ENCODE measurements around the gene TMEM119. TPM values are rescaled to one million over a fixed set of nuclear protein-coding genes. Genes with fewer than 3 reads are reported as not detected.

The TMEM119 gene
- total and polyA plus RNA-seq, 2 of the 13 experiments (the other 11 are each of a cell fraction or from before 2014, with no cell fraction given) = not detected

DNA sequence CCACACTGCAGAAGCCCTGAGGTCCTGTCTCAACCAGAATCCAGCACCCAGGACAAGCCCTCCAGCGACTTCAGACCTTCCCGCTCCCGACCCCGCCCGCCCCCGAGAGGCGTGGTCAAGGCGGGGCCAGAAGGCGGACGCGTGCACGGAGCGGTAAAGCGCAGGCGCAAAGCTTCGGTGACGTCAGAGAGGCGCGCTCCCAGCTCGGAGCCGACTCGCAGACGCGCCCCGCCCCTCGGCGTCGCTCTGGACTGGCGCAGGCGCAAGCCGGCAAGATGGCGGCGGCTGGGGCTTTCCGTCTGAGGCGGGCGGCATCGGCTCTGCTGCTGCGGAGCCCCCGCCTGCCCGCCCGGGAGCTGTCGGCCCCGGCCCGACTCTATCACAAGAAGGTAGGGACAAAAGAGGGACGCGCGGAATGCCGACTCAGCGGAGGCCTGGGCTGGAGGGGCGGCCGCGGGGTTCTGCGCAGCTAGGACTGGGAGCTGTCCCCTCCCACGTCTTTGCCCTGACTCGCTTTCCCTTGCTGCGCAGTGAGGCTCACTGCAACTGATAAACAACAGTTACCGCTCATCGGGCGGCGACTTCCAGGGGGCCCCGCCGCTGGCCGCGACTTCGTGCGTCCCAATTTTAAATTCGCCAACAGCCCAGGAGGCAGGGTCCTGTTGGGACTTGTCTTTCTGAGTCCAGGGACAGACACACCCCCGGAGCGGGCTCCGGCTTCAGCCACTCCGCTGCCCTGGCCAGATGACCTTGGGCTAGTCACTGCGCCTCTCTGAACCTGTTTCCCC is 35.3 kb downstream of the TMEM119 start, which contains the start of gene ISCU (continued):
- no peak for TF ChIP-seq TP53 (CRISPR knock-in tag; conservative IDR thresholded peaks at IDR 0.05)
- TF ChIP-seq NR2C2 (CRISPR knock-in tag; IDR thresholded peaks at IDR 0.05; ENCODE audit: borderline replicate concordance) = no peak
- peak; percentile 36; the same call in 1 of the 2 replicates for TF ChIP-seq ZNF768 (CRISPR knock-in tag; IDR thresholded peaks at IDR 0.05)
- TF ChIP-seq SKI (IDR thresholded peaks at IDR 0.05; ENCODE audit: partially characterized antibody) = peak; percentile 57
- 0 out of 2 replicates have a peak, but pooled peaks have one; percentile 3 for TF ChIP-seq ZNF343 (CRISPR knock-in tag; IDR thresholded peaks at IDR 0.05)
- TF ChIP-seq ZNF124 (CRISPR knock-in tag; IDR thresholded peaks at IDR 0.05) = peak; percentile 21; the same call in 1 of the 2 replicates
- TF ChIP-seq ELF4 (CRISPR knock-in tag; IDR thresholded peaks at IDR 0.05; ENCODE audit: borderline replicate concordance) = no peak
- TF ChIP-seq TCF7 (IDR thresholded peaks at IDR 0.05; ENCODE audit: low read depth) = no peak
- TF ChIP-seq, protein P1, sequence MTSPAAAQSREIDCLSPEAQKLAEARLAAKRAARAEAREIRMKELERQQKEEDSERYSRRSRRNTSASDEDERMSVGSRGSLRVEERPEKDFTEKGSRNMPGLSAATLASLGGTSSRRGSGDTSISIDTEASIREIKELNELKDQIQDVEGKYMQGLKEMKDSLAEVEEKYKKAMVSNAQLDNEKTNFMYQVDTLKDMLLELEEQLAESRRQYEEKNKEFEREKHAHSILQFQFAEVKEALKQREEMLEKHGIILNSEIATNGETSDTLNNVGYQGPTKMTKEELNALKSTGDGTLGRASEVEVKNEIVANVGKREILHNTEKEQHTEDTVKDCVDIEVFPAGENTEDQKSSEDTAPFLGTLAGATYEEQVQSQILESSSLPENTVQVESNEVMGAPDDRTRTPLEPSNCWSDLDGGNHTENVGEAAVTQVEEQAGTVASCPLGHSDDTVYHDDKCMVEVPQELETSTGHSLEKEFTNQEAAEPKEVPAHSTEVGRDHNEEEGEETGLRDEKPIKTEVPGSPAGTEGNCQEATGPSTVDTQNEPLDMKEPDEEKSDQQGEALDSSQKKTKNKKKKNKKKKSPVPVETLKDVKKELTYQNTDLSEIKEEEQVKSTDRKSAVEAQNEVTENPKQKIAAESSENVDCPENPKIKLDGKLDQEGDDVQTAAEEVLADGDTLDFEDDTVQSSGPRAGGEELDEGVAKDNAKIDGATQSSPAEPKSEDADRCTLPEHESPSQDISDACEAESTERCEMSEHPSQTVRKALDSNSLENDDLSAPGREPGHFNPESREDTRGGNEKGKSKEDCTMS (CRISPR knock-in tag; conservative IDR thresholded peaks at IDR 0.05) = no peak
- peak; percentile 53; the same call in 1 of the 2 replicates for TF ChIP-seq CAMTA2 (CRISPR knock-in tag; IDR thresholded peaks at IDR 0.05; ENCODE audit: borderline replicate concordance)
- no peak for TF ChIP-seq ZNF660 (CRISPR knock-in tag; IDR thresholded peaks at IDR 0.05; ENCODE audit: borderline replicate concordance, low read depth)
- no peak for TF ChIP-seq ETV6 (CRISPR knock-in tag; conservative IDR thresholded peaks at IDR 0.05)
- TF ChIP-seq KLF15 (CRISPR knock-in tag; IDR thresholded peaks at IDR 0.05; ENCODE audit: borderline replicate concordance) = no peak
- no peak for TF ChIP-seq PAX8 (CRISPR knock-in tag; IDR thresholded peaks at IDR 0.05; ENCODE audit: borderline replicate concordance)
- TF ChIP-seq ZFP1 (CRISPR knock-in tag; IDR thresholded peaks at IDR 0.05) = no peak
- TF ChIP-seq MTF1 (CRISPR knock-in tag; IDR thresholded peaks at IDR 0.05) = peak; percentile 42; the same call in 1 of the 2 replicates
- TF ChIP-seq JUN (CRISPR knock-in tag; IDR thresholded peaks at IDR 0.05) = no peak
- no peak for TF ChIP-seq RFX1 (IDR thresholded peaks at IDR 0.05)
- TF ChIP-seq MBD4 (IDR thresholded peaks at IDR 0.05; ENCODE audit: borderline replicate concordance, low read length) = no peak
- TF ChIP-seq, protein P2, sequence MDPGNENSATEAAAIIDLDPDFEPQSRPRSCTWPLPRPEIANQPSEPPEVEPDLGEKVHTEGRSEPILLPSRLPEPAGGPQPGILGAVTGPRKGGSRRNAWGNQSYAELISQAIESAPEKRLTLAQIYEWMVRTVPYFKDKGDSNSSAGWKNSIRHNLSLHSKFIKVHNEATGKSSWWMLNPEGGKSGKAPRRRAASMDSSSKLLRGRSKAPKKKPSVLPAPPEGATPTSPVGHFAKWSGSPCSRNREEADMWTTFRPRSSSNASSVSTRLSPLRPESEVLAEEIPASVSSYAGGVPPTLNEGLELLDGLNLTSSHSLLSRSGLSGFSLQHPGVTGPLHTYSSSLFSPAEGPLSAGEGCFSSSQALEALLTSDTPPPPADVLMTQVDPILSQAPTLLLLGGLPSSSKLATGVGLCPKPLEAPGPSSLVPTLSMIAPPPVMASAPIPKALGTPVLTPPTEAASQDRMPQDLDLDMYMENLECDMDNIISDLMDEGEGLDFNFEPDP (CRISPR knock-in tag; conservative IDR thresholded peaks at IDR 0.05) = 0 out of 2 replicates have a peak, but pooled peaks have one; percentile 55
- TF ChIP-seq, protein P3, sequence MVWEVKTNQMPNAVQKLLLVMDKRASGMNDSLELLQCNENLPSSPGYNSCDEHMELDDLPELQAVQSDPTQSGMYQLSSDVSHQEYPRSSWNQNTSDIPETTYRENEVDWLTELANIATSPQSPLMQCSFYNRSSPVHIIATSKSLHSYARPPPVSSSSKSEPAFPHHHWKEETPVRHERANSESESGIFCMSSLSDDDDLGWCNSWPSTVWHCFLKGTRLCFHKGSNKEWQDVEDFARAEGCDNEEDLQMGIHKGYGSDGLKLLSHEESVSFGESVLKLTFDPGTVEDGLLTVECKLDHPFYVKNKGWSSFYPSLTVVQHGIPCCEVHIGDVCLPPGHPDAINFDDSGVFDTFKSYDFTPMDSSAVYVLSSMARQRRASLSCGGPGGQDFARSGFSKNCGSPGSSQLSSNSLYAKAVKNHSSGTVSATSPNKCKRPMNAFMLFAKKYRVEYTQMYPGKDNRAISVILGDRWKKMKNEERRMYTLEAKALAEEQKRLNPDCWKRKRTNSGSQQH (CRISPR knock-in tag; IDR thresholded peaks at IDR 0.05; ENCODE audit: low read depth) = 0 out of 2 replicates have a peak, but pooled peaks have one; percentile 76
- no peak for TF ChIP-seq ATM (IDR thresholded peaks at IDR 0.05; ENCODE audit: borderline replicate concordance)
- no peak for TF ChIP-seq DMAP1 (CRISPR knock-in tag; IDR thresholded peaks at IDR 0.05)
- TF ChIP-seq ZNF839 (CRISPR knock-in tag; IDR thresholded peaks at IDR 0.05; ENCODE audit: borderline replicate concordance) = 0 out of 2 replicates have a peak, but pooled peaks have one; percentile 58
- peak; percentile 25 for TF ChIP-seq FOXO1 (CRISPR knock-in tag; IDR thresholded peaks at IDR 0.05)
